ENCODE data around the gene LVRN.
A peak's percentile ranks its signal among the peaks of the same experiment; 100 is the strongest.

Gene LVRN

GRCh38 chr5:116042375-116042774 lies 80.1 kb downstream of the LVRN start:
- H3K4me1 Mint-ChIP-seq, result peaks cover 13% of the 10 kb centered on the region
- no peak overlapping the region for H3K4me3 Mint-ChIP-seq
- no peak for TF ChIP-seq CTCF (IDR thresholded peaks at IDR 0.05; ENCODE audit: unreplicated experiment in 3 of 3)
- peak overlapping the region in 1 of 3 experiments; percentile 36 for H3K27ac Mint-ChIP-seq
- no peaks in the 10 kb centered on the region for H3K27me3 Mint-ChIP-seq (ENCODE audit: low read depth)
- H3K9me3 Mint-ChIP-seq, result no peaks in the 10 kb centered on the region
- no peaks in the 10 kb centered on the region for H3K36me3 Mint-ChIP-seq (ENCODE audit: low read depth)

- peaks cover 13% of the 10 kb centered on the region for H3K4me1 Mint-ChIP-seq
- peak overlapping the region; percentile 54 to 90 (median 83) for H3K27ac Mint-ChIP-seq
- TF ChIP-seq CTCF (IDR thresholded peaks at IDR 0.05; ENCODE audit: unreplicated experiment in 3 of 3), result no peak
Measured at GRCh38 chr5:116044073-116044472, 81.8 kb downstream of the LVRN start.

GRCh38 chr5:116045821-116046220 lies 83.5 kb downstream of the LVRN start:
- H3K4me3 Mint-ChIP-seq, result no peak overlapping the region
- no peak for TF ChIP-seq CTCF (IDR thresholded peaks at IDR 0.05; ENCODE audit: unreplicated experiment in 3 of 3)
- H3K27me3 Mint-ChIP-seq (ENCODE audit: low read depth), result no peaks in the 10 kb centered on the region
- no peak overlapping the region for H3K27ac Mint-ChIP-seq
- peaks cover 13% of the 10 kb centered on the region for H3K4me1 Mint-ChIP-seq
- H3K36me3 Mint-ChIP-seq (ENCODE audit: low read depth), result no peaks in the 10 kb centered on the region
- no peaks in the 10 kb centered on the region for H3K9me3 Mint-ChIP-seq

More at GRCh38 chr5:116044073-116044472, 81.8 kb downstream of the LVRN start:
- no peaks in the 10 kb centered on the region for H3K36me3 Mint-ChIP-seq (ENCODE audit: low read depth)
- no peak overlapping the region for H3K4me3 Mint-ChIP-seq
- no peaks in the 10 kb centered on the region for H3K27me3 Mint-ChIP-seq (ENCODE audit: low read depth)
- H3K9me3 Mint-ChIP-seq, result no peaks in the 10 kb centered on the region

- Mint-ChIP-seq H3K4me1 (peaks cover 17% of the 10 kb centered on the region), H3K9me3 (no peaks in the 10 kb centered on the region), H3K27ac (no peak overlapping the region), H3K4me3 (no peak overlapping the region), H3K36me3 (ENCODE audit: low read depth) (no peaks in the 10 kb centered on the region), H3K27me3 (ENCODE audit: low read depth) (no peaks in the 10 kb centered on the region)
- no peak for TF ChIP-seq CTCF (IDR thresholded peaks at IDR 0.05; ENCODE audit: unreplicated experiment in 3 of 3)
Measured at GRCh38 chr5:116046261-116046660, 84.0 kb downstream of the LVRN start.

- H3K4me1 Mint-ChIP-seq, result peaks cover 17% of the 10 kb centered on the region
- H3K27ac Mint-ChIP-seq, result no peak overlapping the region
- no peaks in the 10 kb centered on the region for H3K36me3 Mint-ChIP-seq (ENCODE audit: low read depth)
- no peaks in the 10 kb centered on the region for H3K9me3 Mint-ChIP-seq
- no peaks in the 10 kb centered on the region for H3K27me3 Mint-ChIP-seq (ENCODE audit: low read depth)
- TF ChIP-seq CTCF (IDR thresholded peaks at IDR 0.05; ENCODE audit: unreplicated experiment in 3 of 3), result no peak
- H3K4me3 Mint-ChIP-seq, result no peak overlapping the region
Measured at GRCh38 chr5:116046823-116047222, 84.5 kb downstream of the LVRN start.

- Mint-ChIP-seq H3K36me3 (ENCODE audit: low read depth) (no peaks in the 10 kb centered on the region), H3K9me3 (peaks cover 2% of the 10 kb centered on the region), H3K27me3 (ENCODE audit: low read depth) (no peaks in the 10 kb centered on the region), H3K4me3 (no peak overlapping the region), H3K27ac (no peak overlapping the region), H3K4me1 (no peaks in the 10 kb centered on the region)
- TF ChIP-seq CTCF (IDR thresholded peaks at IDR 0.05; ENCODE audit: unreplicated experiment in 3 of 3), result no peak
Measured at GRCh38 chr5:116058346-116058936, 96.2 kb downstream of the LVRN start.

Measured in nephron (organoid).